Caki2 (cell line): ENCODE results near the gene CDH13. TPM values are rescaled to one million over a fixed set of nuclear protein-coding genes. Genes with fewer than 3 reads are reported as not detected.

Source experiments
- DNase-seq: peaks from one replicate; pipeline ENCODE4 v3.0.0-alpha.2; 2015; ENCODE audit warnings: low read depth
- in situ Hi-C: cut with HindIII; loops from 2 replicates; pipeline ENCODE4 v1.10.0; 2016; ENCODE audit warnings: low sequenced_read_pairs, low pct_unique_long_range_greater_than_20kb, mixed read lengths
- total RNA-seq: library from RNA; depleted of rRNA; stranded (reverse); fragments of >200 nt; shearing (Covaris generic); gene quantifications from 2 replicates; pipeline ENCODE4 v1.2.3, GENCODE V29; 2014; ENCODE audit warnings: low replicate concordance

Gene CDH13
- total RNA-seq, 1 experiment from 2014 or later = not detected

DNA sequence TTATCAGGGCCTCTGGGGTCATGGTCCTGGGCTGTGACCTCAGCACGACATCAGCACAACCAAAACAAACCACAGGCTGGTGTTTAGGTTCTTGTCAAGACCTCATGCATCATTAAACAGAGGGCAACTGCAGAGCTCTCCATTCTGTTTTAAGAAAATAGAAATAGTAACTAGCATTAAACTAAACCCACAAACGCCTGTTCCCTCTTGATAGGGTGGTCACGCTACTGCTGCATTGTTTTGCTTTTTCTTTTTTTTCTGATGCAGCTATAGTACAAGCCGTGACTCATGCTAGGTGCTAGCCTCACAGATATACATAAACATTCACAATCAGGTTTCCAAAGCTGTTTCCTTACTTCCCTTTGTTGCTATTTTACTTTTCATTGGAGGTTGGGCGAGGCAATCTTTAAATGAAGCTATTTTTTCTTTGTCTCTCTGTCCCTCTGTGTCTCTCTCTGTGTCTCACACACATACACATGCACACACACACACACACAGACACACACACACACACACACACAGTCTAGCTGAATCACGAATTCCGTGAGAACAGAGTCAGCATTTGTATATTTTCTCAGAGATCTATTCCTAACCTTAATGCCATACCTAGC, 310.3 kb downstream of the CDH13 start:
- DNase-seq = peak; percentile 98

DNA sequence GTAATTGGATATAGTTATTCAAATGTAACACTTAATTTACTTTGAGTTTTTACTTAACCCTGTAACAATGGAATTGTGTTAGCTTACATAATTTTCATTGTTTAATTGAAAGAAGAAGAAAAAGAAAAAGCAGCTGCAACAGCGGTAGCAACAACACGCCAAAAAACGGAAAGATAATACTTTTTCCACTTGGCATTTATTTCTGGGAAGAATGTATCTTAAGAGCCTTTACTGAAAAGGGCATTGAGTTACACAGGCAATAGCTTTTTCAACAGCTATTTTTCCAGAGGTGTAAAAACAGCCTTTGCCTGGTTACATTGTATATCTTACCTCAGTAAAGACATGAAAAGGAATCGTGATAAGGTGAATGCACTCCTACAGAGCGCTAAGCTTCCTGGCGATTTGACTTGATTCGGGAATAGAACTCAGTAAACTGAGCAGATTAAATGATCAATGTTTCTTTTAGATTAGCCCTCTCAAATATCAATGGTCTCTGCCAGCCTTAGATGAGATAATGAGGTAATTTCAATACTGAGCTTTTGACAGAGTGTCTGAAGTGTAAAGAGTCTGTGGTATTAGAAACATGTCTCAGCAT, 311.3 kb downstream of the CDH13 start:
- in situ Hi-C loops = no loop called here
- DNase-seq = no peak

More for the DNA sequence above, 310.3 kb downstream of the CDH13 start:
- in situ Hi-C loops = no loop called here

DNA sequence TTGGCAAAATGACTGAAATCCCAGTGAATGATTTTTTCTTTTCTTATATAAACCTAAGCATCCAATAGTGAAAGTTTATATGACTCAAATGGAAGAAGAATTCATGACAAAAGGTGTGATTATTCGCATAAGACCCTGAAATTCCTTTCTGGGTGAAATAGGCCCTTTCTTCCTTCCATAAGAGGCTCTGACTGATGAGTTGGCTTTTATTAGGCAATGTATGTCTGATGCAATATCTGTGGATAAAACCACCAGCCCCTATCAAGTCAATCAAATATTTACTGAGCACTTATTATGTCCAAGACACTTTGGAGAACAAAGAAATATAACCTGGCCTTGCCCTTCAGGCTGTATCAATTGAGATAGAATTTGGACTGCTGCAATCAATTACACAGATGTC, 316.6 kb downstream of the CDH13 start:
- in situ Hi-C loops = no loop called here
- DNase-seq = no peak

DNA sequence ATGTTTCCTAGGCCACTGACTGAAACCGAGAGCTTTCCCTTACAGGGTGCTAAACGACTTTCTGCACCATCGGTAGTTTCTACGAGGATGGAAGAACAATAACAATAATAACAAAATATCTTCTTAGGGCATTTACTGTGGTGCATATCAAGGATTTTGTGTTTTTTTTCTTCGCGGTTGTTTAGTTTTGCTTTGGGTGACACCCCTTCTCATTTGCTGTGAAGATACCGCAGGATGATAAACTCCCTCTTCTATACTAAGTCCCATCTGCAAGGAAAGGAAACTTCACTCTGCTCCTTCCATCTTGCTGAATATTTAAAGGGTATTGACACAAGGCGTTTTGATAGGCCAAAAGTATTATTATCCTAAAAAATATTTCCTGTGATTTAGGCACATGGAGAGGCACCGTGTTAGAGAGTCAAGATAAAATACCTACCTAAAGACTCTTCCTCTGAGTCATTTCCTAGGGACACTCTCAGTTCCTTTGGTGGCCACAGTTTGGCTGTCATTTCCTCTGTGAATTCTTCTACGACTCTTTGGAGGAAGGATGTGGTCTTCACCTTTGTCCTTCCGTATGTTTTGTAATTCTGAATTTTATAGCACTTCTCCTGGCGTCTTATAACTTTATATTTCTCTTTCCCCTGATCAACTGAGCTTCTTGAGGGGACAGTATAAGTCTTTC, 318.8 kb downstream of the CDH13 start:
- in situ Hi-C loops = no loop called here
- DNase-seq = no peak

DNA sequence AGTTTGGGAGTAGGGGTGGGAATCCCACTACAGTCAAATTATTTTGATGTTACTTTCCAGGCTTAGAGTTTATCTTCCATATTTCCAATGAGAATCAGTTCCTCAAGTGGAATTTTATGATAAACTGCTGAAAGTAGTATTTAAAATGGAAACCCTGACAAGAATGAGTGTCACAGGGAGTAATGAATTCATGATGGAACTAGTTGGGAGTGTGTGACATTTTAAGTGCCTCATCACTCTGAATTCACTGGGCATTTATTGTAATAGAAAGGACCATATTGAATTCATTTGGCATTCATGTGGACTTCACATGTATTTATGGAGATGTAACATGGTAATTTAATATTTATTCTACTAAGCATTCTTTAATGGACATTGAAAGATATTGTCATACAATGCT, 320.9 kb downstream of the CDH13 start:
- no peak for DNase-seq
- in situ Hi-C loops = no loop called here

DNA sequence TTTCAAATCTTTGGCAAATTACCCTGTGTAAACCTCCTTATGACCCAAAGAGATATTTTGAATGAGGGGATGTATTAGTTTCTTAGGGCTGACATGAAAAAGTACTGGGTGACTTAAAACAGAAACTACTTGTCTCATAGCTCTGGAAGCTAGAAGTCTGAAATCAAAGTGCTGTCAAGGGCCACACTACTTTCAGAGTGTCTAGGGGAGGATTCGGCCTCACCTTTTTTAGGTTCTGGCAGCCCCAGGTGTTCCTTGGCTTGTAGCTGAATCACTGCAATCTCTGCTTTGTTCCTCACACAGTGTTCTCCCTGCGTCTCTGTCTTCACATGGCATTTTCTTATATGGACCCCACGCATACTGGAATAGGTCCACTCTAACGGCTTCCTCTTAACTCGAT, 322.2 kb downstream of the CDH13 start:
- no peak for DNase-seq
- in situ Hi-C loops = no loop called here

DNA sequence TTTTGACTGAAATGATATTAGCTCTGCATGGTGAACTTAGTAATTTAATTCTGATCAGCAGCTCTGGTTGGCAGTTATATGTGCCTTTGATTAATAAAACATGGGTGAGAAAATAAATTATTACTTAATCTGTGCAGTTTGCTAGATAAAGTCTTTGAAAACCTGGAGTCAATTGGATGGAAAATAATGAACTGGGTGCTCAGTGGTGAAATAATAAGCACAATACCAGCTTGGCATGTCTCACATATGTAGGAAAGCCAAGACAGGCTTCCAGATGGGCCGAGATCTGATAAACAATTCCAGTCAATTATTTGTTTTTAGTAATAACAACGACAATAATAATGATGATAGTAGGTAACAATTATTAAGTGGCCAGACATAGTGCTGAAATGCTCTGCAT, 326.7 kb downstream of the CDH13 start:
- DNase-seq = no peak
- in situ Hi-C loops = no loop called here

DNA sequence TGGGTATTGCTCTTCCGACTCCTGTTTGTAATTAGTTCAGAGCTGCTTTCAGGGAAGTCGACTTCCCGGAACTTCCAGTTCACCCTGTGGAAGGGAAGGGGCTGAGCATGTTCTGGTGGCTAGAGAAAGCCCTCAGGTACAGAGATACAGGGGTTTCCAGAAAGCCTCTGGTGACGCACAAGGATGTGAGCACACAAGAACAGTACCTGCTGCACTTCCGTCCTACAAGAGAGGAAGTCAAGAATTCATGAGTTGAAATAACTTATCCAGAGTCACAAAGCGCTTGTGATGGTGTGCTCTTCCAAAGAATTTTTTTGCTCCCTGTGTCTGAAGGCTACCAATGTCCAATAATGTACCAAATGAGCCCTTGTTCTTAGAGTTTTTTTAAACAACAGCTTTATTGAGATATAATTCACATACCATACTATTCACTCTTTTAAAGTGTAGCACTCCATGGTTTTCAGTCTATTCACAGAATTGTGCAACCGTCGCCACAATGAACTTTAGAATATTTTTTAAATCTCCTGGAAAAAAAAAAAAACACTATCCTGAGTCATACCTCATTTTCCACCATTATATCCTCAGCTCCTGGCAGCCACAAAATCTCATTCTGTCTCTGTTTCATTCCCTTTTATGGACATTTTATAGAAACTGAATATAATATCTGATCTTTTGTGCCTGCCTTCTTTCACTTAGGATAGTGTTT, 327.6 kb downstream of the CDH13 start:
- DNase-seq = no peak
- in situ Hi-C loops = no loop called here

DNA sequence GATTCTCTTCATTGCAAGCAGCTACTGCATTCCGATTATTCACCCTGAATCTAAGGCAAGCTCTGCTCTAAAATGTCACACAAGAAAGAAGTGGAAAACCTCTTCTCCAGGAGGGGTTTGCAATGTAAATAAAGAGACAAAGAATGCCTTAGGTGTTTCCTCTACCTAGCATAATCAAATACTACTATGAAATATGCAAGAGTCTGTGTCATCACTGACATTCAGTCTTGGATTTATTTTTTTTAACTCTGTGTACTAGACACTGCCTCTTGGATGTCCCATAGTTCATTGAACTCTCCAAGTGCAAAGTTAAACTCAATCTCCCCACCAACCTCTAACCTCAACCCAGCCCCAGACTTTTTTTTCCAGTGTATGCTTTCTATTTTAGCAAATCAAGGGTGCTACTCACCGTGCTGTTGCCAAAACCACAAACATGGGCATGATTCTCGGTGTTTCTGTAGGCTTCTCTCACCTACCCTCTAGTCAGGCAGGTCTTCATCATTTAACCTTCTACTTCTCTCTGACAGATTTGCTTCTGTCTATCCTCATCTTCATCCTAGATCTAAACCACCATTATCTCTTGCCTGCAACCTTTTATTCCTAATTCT, 329.1 kb downstream of the CDH13 start:
- no peak for DNase-seq
- in situ Hi-C loops = no loop called here

DNA sequence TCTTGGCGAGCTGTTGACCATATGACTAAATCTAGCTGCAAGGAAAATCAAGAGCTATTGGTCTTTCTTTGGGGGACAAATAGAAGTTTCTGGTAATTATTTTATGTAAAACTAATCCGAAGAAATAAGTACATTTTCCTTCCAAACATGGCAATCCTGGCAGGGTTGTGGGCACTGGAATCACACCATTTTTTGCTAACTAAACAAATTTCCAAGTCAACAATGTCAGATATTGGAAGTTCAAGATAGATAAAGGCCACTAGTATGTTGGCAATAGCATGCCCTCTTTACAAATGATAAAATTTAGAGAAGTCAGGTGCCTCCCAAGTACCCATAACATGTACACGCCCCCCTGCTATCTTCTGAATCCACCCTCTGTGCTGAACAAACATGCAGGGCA, 330.4 kb downstream of the CDH13 start:
- in situ Hi-C loops = no loop called here
- DNase-seq = no peak

DNA sequence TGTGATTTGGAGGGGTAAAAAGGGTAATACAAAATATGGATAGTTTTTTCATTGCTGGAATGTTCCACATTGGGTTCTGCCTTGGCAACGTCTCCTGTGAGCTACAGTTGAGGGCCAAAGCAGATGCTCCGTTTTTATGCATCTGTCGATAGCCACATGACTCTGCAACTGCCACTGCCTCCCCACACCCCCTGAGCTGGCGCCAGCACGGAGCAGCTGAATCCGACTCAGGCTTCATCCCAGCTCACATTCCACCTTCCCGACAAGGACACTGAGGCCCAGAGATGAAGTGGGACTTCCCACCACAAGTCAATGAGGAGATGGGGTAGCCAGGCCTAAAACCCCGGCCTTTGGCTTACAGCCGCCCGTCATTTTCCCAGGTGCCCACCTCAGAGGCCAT, 334.1 kb downstream of the CDH13 start:
- in situ Hi-C loops = no loop called here
- DNase-seq = no peak

DNA sequence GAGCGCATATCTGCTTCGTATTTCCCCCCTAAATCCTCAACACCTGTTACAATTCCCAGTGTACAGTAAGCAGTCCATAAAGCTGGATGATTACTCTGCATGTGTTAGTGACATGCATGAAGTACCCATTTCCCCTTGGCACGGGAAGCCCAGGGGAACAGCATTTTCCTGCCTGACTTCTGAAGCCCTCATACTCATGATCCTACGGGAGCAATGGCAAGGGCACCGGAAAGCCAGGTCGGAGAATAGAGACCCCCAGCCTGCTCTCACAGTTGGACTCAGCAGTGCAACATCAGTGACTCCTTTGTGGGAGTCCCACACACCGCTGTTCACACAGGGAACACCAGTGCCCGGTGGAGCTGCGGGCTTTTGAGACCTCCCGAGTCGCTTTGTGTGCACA, 336.9 kb downstream of the CDH13 start:
- no peak for DNase-seq
- in situ Hi-C loops = no loop called here

DNA sequence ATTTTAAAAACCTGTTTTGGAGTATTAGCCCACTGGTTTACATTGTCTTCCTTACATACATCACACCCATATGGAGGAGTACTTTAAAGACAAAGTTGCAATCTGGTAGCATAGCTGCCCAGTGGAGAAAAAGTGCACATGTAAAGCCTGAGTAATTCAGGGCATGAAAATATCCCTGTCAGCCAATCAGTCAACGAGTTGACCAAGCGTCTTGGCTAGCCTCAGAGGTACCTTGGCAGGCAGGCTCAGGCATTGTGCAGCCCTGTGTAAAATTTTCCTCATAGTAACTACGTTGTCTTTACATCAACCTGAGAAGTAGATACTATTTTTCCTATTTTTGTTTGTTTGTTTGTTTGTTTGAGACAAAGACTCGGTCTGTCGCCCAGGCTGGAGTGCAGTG, 339.0 kb downstream of the CDH13 start:
- DNase-seq = no peak

DNA sequence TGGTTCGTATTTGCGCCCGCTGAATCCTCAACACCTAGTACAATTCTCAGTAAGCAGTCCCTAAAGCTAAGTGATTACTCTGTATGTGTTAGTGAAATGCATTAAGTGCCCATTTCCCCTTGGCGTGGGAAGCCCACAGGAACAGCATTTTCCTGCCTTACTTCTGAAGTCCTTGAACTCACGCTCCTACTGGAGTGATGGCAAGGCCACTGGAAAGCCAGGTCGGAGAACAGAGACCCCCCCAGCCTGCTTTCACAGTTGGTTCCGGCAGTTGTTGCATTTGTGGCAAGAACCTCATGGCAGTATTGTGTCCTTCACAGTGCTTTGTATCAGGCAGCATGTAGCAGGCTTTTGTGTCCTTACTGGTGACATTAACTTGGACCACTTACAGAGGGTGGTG, 340.7 kb downstream of the CDH13 start:
- no peak for DNase-seq
- in situ Hi-C loops = no loop called here

More for the DNA sequence above, 339.0 kb downstream of the CDH13 start:
- in situ Hi-C loops = no loop called here

DNA sequence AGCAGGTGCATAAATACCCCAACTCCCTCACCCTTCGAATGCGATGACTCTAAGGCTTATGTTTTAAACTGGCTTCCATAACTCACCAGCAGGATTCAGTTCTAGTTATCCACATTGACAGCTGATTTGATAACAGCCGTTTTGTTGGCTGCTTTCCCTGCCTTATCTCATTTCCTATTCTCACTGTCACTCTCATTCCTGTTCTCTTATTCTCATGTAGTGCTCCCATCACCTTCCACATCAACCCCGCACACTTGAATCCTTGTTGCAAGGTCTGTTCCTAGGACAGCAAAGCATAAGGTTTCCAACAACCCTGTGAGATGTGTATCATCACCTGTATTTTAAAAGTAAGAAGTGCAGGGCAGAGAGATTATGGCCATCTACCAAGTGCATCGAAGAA, 344.4 kb downstream of the CDH13 start:
- no peak for DNase-seq
- in situ Hi-C loops = no loop called here

DNA sequence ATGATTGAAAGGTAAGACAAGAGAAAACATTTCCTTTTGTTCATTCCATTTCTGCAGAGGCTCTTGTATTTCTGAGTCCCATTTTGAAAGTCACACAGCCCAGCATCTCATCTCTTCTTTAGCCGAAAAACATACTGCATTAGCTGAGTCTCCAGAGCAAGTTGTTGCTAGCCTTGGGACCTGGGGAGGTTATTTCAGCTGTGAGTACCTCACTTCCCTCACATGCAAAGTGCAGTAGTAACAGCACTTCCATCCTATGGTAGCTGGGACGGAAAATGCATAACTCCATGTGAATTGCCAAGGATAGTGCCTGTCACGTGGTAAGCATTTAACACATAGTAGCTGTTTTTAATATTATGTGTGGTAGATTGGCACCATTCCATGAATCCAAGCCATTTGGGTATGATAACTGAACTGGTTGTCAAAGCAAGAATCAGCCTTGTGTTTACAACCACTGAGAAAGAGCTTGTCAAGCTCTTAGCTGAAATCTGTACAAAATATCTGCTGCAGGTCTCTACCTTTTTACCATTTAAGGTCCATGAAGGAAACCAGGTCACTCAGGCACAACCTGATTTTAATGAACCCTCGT, 345.7 kb downstream of the CDH13 start:
- no peak for DNase-seq

DNA sequence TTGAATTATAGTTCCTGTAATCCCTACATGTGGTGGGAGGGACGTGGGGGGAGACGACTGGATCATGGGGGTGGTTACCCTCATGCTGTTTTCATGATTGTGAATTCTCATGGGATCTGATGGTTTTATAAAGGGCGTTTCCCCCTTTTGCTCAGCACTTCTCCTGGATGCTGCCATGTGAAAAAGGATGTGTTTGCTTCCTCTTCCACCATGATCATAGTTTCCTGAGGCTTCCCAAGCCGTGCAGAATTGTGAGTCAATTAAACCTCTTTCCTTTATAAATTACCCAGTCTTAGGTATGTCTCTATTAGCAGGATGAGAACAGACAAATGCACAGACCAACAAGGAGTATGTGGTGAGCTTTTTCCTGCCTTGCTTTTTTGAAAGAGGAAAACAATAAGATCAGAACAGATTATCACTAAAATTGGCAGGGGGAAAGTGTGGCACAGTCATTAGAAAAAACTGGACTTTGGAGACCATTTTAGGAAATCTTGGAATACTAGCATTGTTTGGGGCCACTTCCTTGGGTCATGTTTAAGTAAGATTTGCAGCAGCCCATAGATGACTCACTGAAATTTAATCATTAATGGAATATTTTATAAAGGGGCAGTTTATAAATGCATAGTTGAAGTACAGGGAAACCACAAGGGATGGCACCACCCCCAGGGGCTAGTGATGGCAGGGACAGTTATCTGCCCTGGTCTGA, 352.8 kb downstream of the CDH13 start:
- peak; percentile 70 for DNase-seq
- in situ Hi-C loops = no loop called here

More for the DNA sequence above, 345.7 kb downstream of the CDH13 start:
- in situ Hi-C loops = no loop called here

DNA sequence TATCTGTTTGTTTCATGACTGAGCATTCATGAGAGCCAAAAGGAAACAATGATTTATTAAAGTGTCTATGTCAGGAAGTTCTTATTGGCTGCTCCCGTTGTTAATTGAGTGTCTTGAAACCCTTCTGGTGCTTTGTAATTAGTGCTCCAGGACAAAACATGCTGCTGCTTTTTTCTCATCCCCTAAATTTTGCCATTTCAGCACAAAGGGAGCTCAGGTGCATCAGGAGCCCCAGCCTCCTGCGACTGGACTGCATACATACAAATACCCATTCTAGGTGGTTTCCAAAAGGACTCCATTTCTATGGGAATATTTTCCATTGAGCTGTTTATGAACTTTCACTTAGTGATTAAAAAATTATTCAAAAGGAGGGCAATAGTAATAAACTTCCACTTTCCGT, 354.0 kb downstream of the CDH13 start:
- DNase-seq = no peak
- in situ Hi-C loops = no loop called here
